ENCODE measurements around the gene AOC1.

AOC1 gene

DNA sequence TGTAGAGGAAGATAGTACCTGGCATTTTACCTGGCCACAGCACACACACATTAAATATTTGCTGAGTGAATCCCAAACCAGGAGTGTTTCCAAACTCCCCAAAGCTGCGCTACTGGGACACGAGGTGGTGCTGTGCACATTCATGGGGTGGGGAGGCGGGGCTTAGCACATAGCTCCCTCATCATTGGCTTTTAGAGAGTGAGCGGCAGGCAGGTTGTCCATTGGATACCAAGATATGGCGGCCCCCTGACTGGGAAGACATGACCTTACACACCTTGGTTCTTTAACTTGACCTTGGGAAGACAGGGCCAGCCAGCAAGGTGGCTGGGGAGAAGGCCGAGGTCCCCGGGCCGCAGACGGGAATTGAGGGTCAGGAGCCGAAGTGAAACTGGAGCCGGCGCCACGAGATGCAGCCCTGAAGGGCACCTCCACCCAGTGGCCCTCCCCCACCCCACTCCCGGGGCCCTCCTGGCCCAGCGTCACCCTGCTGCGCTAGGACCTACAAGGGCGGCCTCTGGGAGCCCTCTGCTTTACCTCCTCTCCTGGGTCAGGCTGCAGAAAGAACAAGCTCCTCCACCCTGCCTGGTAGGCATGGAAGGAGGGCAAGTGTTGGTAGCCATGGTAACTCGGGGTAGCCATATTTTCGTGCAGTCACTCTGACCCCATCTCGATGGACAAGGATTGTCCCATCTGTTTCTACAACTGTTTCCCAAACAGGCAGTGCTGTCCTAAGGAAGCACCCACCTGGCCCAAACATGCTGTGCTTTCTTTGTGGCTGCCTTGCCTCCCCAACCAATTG, 27.7 kb upstream of the AOC1 start:
- no peak overlapping the region for H3K4me3 ChIP-seq (ENCODE audit: low read length)
- no peak for DNase-seq (ENCODE audit: low read depth)
- TF ChIP-seq, protein P1, sequence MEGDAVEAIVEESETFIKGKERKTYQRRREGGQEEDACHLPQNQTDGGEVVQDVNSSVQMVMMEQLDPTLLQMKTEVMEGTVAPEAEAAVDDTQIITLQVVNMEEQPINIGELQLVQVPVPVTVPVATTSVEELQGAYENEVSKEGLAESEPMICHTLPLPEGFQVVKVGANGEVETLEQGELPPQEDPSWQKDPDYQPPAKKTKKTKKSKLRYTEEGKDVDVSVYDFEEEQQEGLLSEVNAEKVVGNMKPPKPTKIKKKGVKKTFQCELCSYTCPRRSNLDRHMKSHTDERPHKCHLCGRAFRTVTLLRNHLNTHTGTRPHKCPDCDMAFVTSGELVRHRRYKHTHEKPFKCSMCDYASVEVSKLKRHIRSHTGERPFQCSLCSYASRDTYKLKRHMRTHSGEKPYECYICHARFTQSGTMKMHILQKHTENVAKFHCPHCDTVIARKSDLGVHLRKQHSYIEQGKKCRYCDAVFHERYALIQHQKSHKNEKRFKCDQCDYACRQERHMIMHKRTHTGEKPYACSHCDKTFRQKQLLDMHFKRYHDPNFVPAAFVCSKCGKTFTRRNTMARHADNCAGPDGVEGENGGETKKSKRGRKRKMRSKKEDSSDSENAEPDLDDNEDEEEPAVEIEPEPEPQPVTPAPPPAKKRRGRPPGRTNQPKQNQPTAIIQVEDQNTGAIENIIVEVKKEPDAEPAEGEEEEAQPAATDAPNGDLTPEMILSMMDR (conservative IDR thresholded peaks at IDR 0.05; ENCODE audit: low read depth, low read length) = no peak

DNA sequence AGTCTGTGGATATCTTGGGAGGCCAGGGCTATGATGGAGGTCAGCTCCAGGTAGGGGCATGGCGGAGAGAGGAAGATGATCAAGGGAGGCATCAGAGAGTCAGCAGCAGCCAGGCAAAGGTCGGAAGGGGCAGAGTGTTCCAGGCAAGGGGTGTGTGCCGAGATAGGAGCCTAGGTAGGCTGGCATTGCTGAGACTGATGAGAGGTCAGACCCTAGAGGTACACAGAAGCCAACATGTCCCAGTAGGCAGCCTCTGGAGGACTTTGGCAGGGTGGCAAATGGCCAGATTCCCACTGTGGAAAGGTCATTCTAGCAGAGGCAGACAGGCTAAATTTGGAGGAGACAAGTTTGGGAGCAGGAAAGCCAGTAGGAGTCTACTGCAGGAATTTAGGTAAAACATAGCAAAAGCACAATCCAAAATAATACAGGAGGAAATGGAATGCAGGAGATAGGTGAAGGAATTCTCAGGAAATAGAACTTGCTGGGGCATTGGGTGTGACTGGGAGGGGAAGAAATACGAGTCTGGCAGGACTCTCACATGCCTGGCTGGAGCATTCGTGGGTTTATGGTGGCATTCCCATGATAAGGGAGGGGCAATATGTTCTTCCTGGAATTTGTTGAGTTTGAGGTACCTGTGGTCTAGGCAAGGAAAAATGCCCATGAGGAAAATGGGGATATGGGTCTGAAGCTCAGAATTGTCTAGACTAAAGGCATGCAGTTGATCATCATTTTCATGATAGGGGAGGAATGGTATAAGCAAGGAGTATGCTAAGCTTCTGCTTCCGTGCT, 26.1 kb upstream of the AOC1 start:
- DNase-seq (ENCODE audit: low read depth) = no peak
- TF ChIP-seq, protein P1 (conservative IDR thresholded peaks at IDR 0.05; ENCODE audit: low read depth, low read length) = no peak

GRCh38 chr7:150828384-150828783, 23.9 kb upstream of the AOC1 start:
- no peak overlapping the region for H3K4me3 ChIP-seq (ENCODE audit: low read length)
- DNase-seq (ENCODE audit: low read depth) = no peak
- TF ChIP-seq, protein P1 (conservative IDR thresholded peaks at IDR 0.05; ENCODE audit: low read depth, low read length) = no peak

More for the DNA sequence above, 26.1 kb upstream of the AOC1 start:
- H3K4me3 ChIP-seq (ENCODE audit: low read length) = no peak overlapping the region

DNA sequence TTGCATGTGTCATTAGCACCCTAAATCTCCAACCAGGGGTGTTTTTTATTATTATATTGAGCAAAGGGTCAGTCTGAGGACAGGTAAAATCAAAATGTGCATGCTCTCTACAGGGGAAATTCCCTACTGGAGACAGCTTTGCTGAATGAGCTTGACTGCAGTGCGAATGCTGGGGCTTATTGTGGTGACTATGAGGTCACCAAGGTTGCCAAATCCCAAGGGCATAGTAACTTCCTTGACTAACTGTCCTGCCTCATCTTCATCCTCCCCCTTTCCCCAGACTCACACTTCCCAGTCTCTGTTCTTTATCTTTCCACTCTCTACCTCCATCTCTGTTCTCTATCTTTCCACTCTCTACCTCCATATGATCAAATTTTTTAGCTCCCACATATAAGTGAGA, 22.9 kb upstream of the AOC1 start:
- TF ChIP-seq, protein P1 (conservative IDR thresholded peaks at IDR 0.05; ENCODE audit: low read depth, low read length) = no peak
- no peak overlapping the region for H3K4me3 ChIP-seq (ENCODE audit: low read length)
- DNase-seq (ENCODE audit: low read depth) = no peak

DNA sequence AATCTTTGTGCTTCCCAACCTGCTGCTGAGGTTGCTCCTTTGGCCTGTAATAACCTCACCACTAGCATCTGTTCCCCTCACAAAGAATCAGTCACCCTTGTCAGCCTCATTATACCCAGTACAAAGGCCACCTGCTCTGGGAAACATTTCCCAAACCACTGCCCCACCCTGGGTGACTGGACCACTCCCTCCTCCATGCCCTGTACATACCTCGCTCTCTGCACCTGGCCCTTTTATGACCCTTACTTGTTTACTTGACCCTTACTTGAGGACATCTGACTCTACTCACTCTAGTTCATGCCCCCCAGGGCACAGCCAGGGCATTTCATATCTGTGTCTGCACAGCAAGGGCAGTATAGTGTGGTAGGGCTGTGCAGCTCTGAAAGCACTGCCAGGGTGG, 21.4 kb upstream of the AOC1 start:
- no peak for DNase-seq (ENCODE audit: low read depth)
- TF ChIP-seq, protein P1 (conservative IDR thresholded peaks at IDR 0.05; ENCODE audit: low read depth, low read length) = no peak
- H3K4me3 ChIP-seq (ENCODE audit: low read length) = no peak overlapping the region

DNA sequence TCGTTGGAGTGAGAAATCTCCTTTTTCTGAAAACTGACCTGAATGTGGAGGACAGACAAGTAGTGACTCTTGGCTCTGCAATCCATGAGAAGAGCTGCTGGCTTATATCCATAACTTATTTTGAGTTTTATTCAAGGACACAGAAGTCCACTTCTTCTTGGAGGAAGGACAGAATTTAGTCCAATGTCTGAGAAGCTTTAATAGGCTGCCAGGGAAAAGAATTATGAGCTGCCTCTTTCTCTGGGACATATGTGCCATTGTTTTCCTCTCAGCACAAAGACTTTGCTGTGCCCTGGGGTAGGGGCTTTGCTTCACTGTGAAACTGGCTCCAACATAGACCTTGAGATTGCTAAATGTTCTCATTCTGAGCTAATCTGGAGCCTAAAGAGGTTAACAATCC, 20.5 kb upstream of the AOC1 start:
- DNase-seq (ENCODE audit: low read depth) = no peak
- TF ChIP-seq, protein P1 (conservative IDR thresholded peaks at IDR 0.05; ENCODE audit: low read depth, low read length) = no peak
- no peak overlapping the region for H3K4me3 ChIP-seq (ENCODE audit: low read length)

All from retinal pigment epithelial cell (primary cell).